ENCODE measurements around the gene GAB2.
"Not testable (repeated sequence)": the region's sequence is repeated elsewhere in the genome, so short reads cannot be mapped to it uniquely, and the experiment has no call there.

The GAB2 gene

GRCh38 chr11:78417175-78417887 is at the start of gene GAB2:
Gene GAB2 (minus strand): TSS chr11:78417820. CDS start chr11:78417720, 100 bp downstream.
- DNase-seq (ENCODE audit: insufficient read length, low spot score) (no peak), FAIRE-seq (no peak)

- FAIRE-seq (no peak), DNase-seq (ENCODE audit: insufficient read length, low spot score) (no peak)
Observed at GRCh38 chr11:78467370-78467769, 49.8 kb upstream of the GAB2 start.

- no peak for FAIRE-seq
Observed at GRCh38 chr11:78465169-78465942, 47.7 kb upstream of the GAB2 start.

GRCh38 chr11:78464787-78465168 is 47.2 kb upstream of the GAB2 start:
- DNase-seq (ENCODE audit: insufficient read length, low spot score); FAIRE-seq: not testable (repeated sequence)

More at GRCh38 chr11:78465169-78465942, 47.7 kb upstream of the GAB2 start:
- DNase-seq (ENCODE audit: insufficient read length, low spot score): no peak

- FAIRE-seq (no peak), DNase-seq (ENCODE audit: insufficient read length, low spot score) (peak; percentile 20)
Observed at GRCh38 chr11:78460471-78460870, 42.9 kb upstream of the GAB2 start.

GRCh38 chr11:78459738-78460137 is 42.1 kb upstream of the GAB2 start:
- DNase-seq (ENCODE audit: insufficient read length, low spot score) (no peak), FAIRE-seq (no peak)

- no peak for FAIRE-seq
Observed at GRCh38 chr11:78457448-78457847, 39.8 kb upstream of the GAB2 start.

GRCh38 chr11:78453140-78453935 is 35.7 kb upstream of the GAB2 start:
- FAIRE-seq (no peak), DNase-seq (ENCODE audit: insufficient read length, low spot score) (no peak)

More at GRCh38 chr11:78457448-78457847, 39.8 kb upstream of the GAB2 start:
- no peak for DNase-seq (ENCODE audit: insufficient read length, low spot score)

GRCh38 chr11:78451371-78452150 is 33.9 kb upstream of the GAB2 start:
- FAIRE-seq: no peak
- no peak for DNase-seq (ENCODE audit: insufficient read length, low spot score)

- DNase-seq (ENCODE audit: insufficient read length, low spot score): no peak
- FAIRE-seq: no peak
Observed at GRCh38 chr11:78450866-78451265, 33.2 kb upstream of the GAB2 start.

GRCh38 chr11:78449866-78450265 is 32.2 kb upstream of the GAB2 start:
- FAIRE-seq (peak; percentile 33), DNase-seq (ENCODE audit: insufficient read length, low spot score) (no peak)

- FAIRE-seq: no peak
- no peak for DNase-seq (ENCODE audit: insufficient read length, low spot score)
Observed at GRCh38 chr11:78446210-78446609, 28.6 kb upstream of the GAB2 start.

GRCh38 chr11:78444726-78445125 is 27.1 kb upstream of the GAB2 start:
- DNase-seq (ENCODE audit: insufficient read length, low spot score): no peak
- FAIRE-seq: no peak

GRCh38 chr11:78441956-78442355 is 24.3 kb upstream of the GAB2 start:
- DNase-seq (ENCODE audit: insufficient read length, low spot score) (no peak), FAIRE-seq (no peak)

- no peak for FAIRE-seq
- DNase-seq (ENCODE audit: insufficient read length, low spot score): no peak
Observed at GRCh38 chr11:78438298-78438975, 20.8 kb upstream of the GAB2 start.

- no peak for DNase-seq (ENCODE audit: insufficient read length, low spot score)
- no peak for FAIRE-seq
Observed at GRCh38 chr11:78432956-78433355, 15.3 kb upstream of the GAB2 start.

- FAIRE-seq: no peak
- DNase-seq (ENCODE audit: insufficient read length, low spot score): no peak
Observed at GRCh38 chr11:78432058-78432515, 14.5 kb upstream of the GAB2 start.

GRCh38 chr11:78429660-78430059 is 12.0 kb upstream of the GAB2 start:
- DNase-seq (ENCODE audit: insufficient read length, low spot score): no peak
- no peak for FAIRE-seq

- DNase-seq (ENCODE audit: insufficient read length, low spot score): no peak
- FAIRE-seq: no peak
Observed at GRCh38 chr11:78429209-78429608, 11.6 kb upstream of the GAB2 start.

- DNase-seq (ENCODE audit: insufficient read length, low spot score) (no peak), FAIRE-seq (no peak)
Observed at GRCh38 chr11:78428773-78429172, 11.2 kb upstream of the GAB2 start.

Measured in HTR-8/SVneo (cell line).